ENCODE data around the gene CABP5.

GRCh38 chr19:47996230-47996727 is 47.6 kb downstream of the CABP5 start:
- TF ChIP-seq CTCF (conservative IDR thresholded peaks at IDR 0.05; ENCODE audit: low read depth, low read length) (no peak), EZH2 (IDR thresholded peaks at IDR 0.05; ENCODE audit: borderline replicate concordance, low read depth, low read length, poor library complexity, severe bottlenecking) (no peak)

Data from A673 (cell line).